H7 (cell line): ENCODE results near the gene TTLL12. TPM values are rescaled to one million over a fixed set of nuclear protein-coding genes. Genes with fewer than 3 reads are reported as not detected.
A peak's percentile ranks its signal among the peaks of the same experiment; 100 is the strongest.

Source experiments
- DNase-seq: peaks from one replicate; pipeline ENCODE4 v3.0.0; 2012
- H3K27me3 ChIP-seq: 2 replicates; pipeline ENCODE4 v1.6.0; 2011; ENCODE audit warnings: mild to moderate bottlenecking, low read length; ENCODE audit not compliant: control insufficient read depth, insufficient read depth
- H3K36me3 ChIP-seq: replicated peaks from 2 replicates; pipeline ENCODE4 v1.5.1; 2011; ENCODE audit warnings: low read length; ENCODE audit not compliant: control insufficient read depth, insufficient read depth
- H3K4me3 ChIP-seq: 2 replicates; pipeline ENCODE4 v1.5.1; 2011; ENCODE audit warnings: low read depth, mild to moderate bottlenecking, control low read depth, low read length, moderate library complexity; ENCODE audit not compliant: insufficient read depth
- total RNA-seq: library from RNA; depleted of rRNA; stranded (reverse); fragments of >200 nt; shearing (Covaris generic); gene quantifications from 2 replicates; pipeline ENCODE4 v1.2.3, GENCODE V29; 2014

The TTLL12 gene
- total RNA-seq, 1 experiment from 2014 or later, result 100 TPM

DNA sequence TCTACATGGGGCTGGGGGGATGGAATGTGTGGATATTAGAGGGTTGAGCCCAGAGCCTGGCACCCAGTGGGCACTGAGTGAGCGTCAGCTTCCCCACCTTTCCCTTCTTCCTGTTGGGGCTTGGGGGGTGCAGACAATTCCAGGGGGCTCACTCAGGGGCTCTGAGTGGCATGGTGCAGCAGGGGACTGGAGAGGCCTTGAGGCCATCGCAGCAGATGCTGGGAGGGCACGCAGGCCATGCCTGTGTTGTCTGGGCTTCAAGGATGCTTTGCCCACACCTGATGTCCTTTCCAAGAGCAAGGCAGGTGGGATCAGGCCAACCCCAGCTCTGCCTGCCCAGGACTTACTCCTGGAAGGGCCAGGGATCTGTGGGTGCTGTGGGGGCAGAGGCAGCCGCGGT lies 11.2 kb upstream of the TTLL12 start:
- no peak for DNase-seq
- Histone ChIP-seq H3K4me3 (no peak overlapping the region), H3K27me3 (no peaks in the 10 kb centered on the region), H3K36me3 (no peaks in the 10 kb centered on the region)

DNA sequence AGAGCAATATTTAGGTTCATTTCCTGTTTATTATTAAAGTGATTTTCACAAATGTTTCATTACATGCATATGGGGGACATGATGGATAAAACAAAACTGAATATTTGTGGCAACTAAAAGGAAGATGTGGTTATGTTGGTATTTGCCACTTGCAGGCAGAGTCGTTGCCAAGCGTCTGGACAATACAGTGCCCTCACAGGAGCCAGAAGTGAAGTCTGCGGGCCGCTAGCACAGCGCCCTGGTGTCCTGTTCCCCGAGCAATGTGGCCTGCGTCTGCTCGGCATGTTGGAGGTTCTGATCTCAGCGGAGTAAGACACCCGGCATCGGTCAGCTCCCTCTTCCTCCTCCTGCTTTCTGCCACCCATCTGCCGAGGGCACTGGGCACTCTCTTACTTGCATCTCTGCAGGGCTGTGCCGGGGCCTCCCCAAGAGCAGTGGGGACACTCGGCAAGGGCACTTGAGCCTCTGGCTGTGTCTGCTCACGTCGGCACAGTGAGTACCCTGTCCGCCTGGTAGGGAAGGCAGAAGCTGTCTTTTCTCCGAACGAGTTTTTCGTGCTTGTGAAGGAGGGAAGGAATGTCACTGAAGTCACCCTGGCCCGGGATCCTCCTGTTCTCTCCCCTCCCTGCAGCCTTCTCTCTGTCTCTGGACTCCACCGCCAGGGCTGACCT lies 10.5 kb upstream of the TTLL12 start:
- Histone ChIP-seq H3K36me3 (no peaks in the 10 kb centered on the region), H3K27me3 (no peaks in the 10 kb centered on the region), H3K4me3 (no peak overlapping the region)
- no peak for DNase-seq

DNA sequence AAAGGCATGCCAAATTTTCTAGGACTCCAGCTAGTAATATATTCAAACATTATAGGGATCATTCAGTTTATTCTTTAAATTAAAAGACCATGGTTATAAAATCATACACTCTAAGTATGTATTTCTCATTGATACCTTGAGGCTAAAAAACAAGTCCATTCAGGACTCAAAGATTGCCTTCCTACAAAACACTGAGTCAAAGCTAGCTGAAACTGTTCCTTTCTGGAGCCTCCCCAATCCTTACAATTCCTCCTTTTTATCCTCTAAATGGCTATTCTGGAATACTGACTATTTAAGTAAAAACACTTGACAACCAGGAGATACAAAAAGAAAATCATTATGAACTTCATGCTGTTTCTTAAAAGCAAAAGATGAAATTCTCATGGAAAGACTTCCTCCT lies 4.9 kb upstream of the TTLL12 start:
- Histone ChIP-seq H3K4me3 (no peak overlapping the region), H3K36me3 (no peaks in the 10 kb centered on the region), H3K27me3 (no peaks in the 10 kb centered on the region)
- DNase-seq, result no peak

DNA sequence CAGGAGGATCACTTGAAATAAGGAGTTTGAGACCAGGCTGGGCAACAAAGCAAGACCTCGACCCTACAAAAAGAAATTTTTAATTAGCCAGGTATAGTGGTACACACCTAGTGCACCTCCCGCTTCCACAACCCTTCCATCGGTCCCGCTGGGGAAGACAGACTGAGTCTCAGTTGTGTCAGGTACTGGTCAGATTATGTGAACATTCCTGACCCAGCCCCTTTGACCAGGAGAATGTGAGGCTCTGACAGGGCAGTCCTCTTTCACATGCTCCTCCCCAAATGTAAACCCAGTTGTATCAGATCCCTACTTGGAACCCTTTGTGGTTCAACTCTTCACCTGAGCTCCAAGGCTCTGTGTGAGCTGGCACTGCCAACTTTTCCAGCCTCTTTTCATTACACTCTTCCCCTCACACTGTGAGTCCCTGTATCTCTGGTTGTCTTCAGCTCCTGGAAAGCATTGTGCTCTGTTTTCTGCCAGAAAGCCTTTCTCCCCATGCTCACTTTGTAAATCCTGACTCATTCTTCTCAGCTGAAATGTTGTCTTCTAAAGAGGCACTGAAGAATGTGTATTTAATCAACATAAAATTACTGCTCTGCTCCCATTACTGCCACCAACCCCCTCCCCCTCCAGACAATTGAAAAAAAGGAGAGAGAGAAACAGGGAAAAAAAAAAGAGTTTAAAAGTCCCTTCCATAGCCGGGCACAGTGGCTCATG lies 2.1 kb upstream of the TTLL12 start:
- no peaks in the 10 kb centered on the region; the same call in 1 of the 2 replicates for H3K36me3 ChIP-seq
- no peak for DNase-seq
- H3K27me3 ChIP-seq, result 0 out of 2 replicates have a peak, but pooled peaks cover 3% of the 10 kb centered on the region
- H3K4me3 ChIP-seq, result no peak overlapping the region

DNA sequence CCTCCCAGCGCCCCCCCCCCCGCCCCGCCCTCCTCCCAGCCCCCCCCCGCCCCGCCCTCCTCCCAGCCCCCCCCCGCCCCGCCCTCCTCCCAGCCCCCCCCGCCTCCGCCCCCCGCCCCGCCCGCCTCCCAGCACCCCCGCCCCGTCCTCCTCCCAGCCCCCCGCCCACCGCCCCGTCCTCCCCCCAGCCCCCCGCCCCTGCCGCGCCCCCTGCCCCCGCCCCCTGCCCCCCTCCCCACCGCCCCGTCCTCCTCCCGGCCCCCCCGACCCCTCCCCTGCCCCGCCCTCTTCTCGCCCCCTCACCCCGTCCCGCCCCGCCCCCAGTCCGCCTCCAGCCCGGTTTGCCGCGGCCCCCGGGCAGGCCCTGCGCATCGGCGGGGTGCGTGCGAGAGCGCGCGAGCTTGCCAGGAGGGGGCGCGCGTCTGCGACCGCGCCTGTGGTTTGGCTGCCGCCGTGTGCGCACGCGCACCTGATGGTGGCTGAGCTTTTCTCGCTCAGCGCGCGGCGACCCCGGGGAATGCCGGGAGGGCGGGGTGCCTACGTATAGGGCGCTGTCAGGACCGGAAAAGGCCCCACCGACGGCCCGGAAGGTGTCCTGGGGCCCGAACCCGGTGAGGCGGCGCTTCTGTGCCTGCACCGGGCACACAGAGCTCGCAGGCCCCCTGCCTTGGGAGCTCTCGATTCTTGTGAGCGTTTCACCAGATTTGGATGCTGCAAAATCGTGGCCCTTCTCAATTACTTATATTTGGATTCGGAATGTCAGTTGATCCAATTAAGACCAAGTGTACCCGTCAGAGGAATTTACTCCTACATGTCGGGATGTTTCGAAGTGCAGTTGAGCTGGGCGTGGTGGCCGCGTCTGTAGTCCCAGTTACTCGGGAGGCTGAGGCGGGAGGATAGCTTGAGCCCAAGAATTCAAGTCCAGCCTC lies 501 bp upstream of the TTLL12 start:
- peak; percentile 100 for DNase-seq
- Histone ChIP-seq H3K36me3 (no peaks in the 10 kb centered on the region; the same call in none of the 2 replicates), H3K4me3 (peak overlapping the region; percentile 49), H3K27me3 (0 out of 2 replicates have a peak, but pooled peaks cover 3% of the 10 kb centered on the region)

DNA sequence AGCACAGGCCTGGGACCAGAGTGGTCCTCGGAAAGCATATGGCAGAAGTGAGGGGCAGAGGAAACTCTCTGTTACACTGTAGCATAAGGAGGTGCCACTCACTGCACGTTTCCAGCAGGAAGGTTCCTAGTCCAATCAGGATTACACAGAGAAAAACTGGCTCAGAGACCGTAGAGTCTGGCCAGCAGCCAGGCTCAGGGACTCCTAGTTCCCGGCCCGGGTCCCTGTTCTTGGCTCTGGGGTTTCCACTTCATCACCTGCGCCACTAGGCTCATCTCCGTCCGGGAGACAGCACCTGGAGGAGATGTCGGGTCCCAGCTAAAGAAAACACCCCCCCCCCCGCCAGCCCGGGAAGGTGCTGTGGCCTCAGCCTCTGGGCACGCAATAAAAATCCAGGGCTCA lies 1.1 kb downstream of the TTLL12 start:
- 0 out of 2 replicates have a peak, but pooled peaks cover 3% of the 10 kb centered on the region for H3K27me3 ChIP-seq
- peak overlapping the region; percentile 73 for H3K4me3 ChIP-seq
- peaks cover 7% of the 10 kb centered on the region for H3K36me3 ChIP-seq
- peak; percentile 82 for DNase-seq

DNA sequence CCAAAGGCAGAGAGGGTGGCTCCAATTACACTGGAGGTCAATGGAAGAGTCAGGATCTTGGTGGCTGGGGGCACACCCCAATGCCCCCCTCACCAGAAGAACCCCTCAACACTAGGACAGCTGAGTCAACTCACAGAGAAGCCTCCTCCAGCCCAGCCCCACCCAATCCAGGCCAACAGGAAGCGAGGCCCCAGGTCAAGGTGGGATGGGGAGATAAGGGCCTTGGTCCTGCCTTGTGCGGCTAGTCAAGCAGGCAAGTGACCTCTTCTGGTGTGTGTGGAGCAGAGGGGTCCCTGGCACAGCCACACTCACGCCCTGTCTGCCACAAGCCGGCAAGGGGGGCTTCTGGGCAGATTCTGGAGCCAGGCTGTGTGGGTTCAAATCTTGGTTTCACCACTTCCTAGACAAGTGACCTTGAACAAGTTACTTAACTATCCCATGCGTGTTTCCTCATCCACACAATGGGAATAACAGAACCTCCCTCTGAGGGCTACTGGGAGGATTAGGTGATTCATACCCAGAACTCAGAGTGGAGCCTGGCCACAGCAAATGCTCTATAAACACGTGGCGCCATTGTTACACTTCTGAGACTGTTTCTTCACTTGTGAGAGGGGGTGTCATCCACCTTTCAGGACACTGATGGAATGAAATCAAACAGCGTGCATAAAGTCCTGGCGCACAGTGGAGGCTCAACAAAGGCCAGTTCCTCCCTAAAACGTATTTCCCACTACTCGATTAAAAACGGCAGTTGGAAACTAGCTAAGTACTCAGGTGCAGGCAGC lies 3.2 kb downstream of the TTLL12 start:
- H3K27me3 ChIP-seq, result 0 out of 2 replicates have a peak, but pooled peaks cover 3% of the 10 kb centered on the region
- H3K36me3 ChIP-seq, result peaks cover 14% of the 10 kb centered on the region
- no peak overlapping the region for H3K4me3 ChIP-seq
- no peak for DNase-seq

DNA sequence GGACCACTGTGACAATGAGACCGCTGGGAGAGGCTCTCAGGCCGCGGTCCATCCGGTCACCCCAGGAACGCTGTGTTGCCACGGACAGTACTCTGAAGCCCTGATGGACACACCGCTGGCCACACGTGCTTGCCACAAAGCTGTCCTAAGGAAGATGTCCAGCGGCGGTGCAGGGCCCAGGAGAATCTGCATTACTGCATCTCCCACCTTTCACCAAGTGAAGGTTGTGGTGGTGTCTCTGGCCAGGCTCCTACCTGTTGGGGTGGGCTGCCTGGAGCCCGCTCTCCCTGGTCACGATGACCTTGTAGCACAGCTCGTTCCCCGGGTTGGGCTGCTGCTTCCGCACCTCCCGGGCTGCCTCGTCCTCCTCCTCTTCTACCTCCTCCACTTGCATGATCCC lies 4.2 kb downstream of the TTLL12 start:
- Histone ChIP-seq H3K4me3 (no peak overlapping the region), H3K27me3 (0 out of 2 replicates have a peak, but pooled peaks cover 3% of the 10 kb centered on the region), H3K36me3 (peaks cover 17% of the 10 kb centered on the region)
- no peak for DNase-seq

DNA sequence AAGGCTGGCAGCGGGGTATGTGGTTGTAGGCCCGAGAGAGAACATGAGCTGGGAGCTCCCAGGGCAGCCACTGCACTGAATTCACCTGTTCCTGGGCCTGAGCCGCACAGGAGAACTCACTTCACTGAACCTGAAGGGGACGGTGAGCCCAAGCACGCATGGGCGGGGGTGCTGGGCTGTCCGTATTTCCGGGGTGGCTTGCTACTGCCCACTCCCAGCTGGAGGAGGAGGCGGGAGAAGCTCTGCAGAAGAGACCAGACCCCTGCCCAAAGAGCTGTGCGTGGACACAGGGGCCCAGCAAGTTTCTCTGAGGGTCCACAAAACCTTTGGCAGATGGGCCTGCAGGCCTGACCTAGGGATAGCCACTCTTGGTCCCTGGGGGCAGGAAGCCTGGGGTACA lies 4.8 kb downstream of the TTLL12 start:
- no peak for DNase-seq
- H3K36me3 ChIP-seq, result peaks cover 17% of the 10 kb centered on the region
- H3K27me3 ChIP-seq, result 0 out of 2 replicates have a peak, but pooled peaks cover 3% of the 10 kb centered on the region
- H3K4me3 ChIP-seq, result no peak overlapping the region

DNA sequence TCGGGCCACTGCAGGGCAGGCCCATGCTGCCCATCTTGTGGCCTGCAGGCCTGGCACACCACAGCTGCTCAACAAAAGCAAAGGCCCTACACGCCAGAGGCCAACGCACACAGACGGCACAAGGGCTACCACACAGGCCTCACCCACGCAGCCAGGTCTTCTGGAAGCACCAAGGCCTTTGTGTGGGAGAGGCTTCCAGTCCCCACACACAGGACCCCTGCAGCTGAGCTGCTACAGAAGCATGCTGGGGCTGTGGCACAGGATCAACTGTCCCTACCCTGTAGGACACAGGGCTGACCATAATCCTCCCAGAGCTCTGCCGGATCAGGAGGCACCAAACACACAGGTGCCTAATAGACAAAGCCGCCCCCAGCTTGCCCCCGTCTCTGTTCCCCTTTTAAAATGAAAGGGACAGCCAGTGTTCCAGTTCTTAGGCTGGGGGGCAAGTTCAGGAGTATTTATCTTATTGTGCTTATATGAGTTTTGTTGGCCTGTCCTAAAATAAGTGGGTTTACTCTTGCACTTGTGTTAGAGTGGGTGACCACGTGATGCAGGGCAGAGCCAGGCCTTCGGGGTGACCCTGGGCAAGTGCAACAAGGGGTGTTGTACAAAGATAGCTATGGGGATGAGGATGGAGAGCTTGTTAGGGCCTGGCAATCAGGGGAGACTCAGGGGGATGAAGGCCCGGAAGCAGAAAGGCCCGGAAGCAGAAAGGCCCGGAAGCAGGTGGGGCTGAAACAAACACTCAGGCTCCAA lies 5.4 kb downstream of the TTLL12 start:
- Histone ChIP-seq H3K4me3 (no peak overlapping the region), H3K36me3 (peaks cover 17% of the 10 kb centered on the region), H3K27me3 (0 out of 2 replicates have a peak, but pooled peaks cover 2% of the 10 kb centered on the region)
- no peak for DNase-seq

DNA sequence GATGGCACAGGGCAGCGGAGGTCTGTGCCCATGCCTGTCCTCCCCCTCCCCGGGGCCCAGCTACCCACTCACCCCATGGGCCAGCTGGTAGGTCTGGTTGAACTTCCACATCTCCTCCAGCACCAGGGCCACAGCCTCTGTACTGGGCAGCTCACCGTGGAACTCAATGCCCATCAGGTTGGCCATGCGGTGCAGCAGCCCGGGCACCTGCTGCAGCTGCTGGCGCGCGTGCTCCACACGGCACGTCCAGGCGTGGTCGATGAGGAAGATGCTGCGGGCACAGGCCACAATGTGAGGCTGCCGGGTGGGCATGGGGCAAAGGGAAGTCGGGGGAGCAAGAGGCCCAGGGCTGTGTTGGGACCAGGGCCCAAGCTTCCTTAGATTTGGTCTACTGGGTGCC lies 6.3 kb downstream of the TTLL12 start:
- H3K36me3 ChIP-seq, result peaks cover 18% of the 10 kb centered on the region
- H3K27me3 ChIP-seq, result no peaks in the 10 kb centered on the region
- DNase-seq, result no peak
- H3K4me3 ChIP-seq, result no peak overlapping the region

DNA sequence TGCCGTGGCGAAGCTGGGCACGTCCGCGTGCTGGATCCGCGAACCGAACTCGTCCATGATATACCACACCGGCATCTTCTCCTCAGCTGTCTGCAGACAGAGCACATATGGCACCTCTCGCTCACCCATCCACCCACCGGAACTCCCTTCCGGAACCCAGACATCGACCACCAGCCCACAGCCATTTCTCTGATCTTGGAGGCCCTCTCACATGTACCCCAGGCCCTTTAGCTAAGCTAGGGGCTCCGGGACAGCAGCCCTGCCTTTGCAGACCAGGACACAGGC lies 7.1 kb downstream of the TTLL12 start:
- no peak for DNase-seq
- Histone ChIP-seq H3K36me3 (peaks cover 23% of the 10 kb centered on the region), H3K4me3 (no peak overlapping the region), H3K27me3 (no peaks in the 10 kb centered on the region)

DNA sequence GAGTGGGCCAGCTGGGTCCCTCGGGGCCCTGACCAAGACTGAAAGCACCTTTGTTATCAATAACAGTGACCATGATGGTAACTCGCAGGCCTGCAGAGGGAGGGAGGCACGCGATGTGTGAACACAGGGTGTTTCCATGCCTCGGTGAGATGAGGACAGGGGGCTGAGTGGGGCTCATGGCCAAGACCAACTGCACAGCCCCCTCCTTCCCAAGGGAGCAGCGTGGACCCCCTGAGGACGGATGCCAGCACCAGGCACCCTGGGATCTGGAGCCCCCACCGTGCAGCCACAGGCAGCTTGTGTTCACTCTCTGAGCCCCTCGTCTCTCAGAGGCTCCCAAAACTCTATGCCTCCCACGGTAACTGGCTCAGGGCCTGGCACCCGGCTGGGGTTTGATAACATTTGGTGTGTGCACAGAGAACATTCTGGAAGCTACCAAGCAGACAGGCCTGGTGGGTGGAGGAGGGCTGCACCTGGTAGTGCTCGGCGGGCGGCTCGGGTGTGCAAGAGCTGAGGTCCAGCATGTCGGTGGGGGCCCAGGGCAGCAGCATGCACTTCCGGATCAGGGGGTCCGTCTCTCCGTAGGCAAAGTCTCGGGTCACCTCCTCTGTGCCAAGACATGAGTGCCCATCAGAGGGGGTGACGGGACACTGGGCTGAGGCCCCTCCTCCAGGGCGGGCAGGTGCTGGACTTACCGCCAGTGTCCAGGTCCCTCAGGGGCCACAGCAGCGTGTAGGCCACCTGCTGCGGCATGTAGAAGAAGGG lies 7.6 kb downstream of the TTLL12 start:
- H3K27me3 ChIP-seq, result no peaks in the 10 kb centered on the region
- DNase-seq, result no peak
- peaks cover 26% of the 10 kb centered on the region for H3K36me3 ChIP-seq
- no peak overlapping the region for H3K4me3 ChIP-seq
